ENCODE measurements around the gene COA8. TPM values are rescaled to one million over a fixed set of nuclear protein-coding genes. Genes with fewer than 3 reads are reported as not detected.

COA8 gene
- total and polyA plus RNA-seq, 10 of the 15 experiments (the other 5 are each of a cell fraction or from before 2014, with no cell fraction given) = 6.1 to 69.5 (median 25.8) TPM

GRCh38 chr14:103531421-103532215 lies 31.1 kb upstream of the COA8 start:
- Histone ChIP-seq H3K27ac (ENCODE audit: control insufficient read depth, insufficient read depth) (no peak overlapping the region), H2AFZ (ENCODE audit: control insufficient read depth, low read depth, low read length) (no peak overlapping the region), H3K4me1 (ENCODE audit: control insufficient read depth, insufficient read depth, low read length) (peaks cover 22% of the 10 kb centered on the region), H3K4me2 (ENCODE audit: control insufficient read depth, insufficient read depth) (no peak overlapping the region; the same call in 1 of the 2 replicates), H3K4me3 (no peak overlapping the region), H3K27me3 (replicated peaks in 1 of 2; ENCODE audit: control insufficient read depth in 2 of 2, insufficient read depth in 2 of 2, low read length in 1 of 2) (no peaks in the 10 kb centered on the region), H3K36me3 (ENCODE audit: control insufficient read depth in 2 of 2, insufficient read depth in 2 of 2, low read length in 1 of 2) (peaks cover 0 to 6% of the 10 kb centered on the region in 2 experiments; a peak in 2 of 4 replicates), H4K20me1 (ENCODE audit: control insufficient read depth, insufficient read depth) (no peaks in the 10 kb centered on the region), H3K9me3 (replicated peaks; ENCODE audit: control insufficient read depth, insufficient read depth, low read length) (no peaks in the 10 kb centered on the region), H3K9ac (ENCODE audit: control insufficient read depth, insufficient read depth, low read length) (no peak overlapping the region), H3K79me2 (ENCODE audit: control insufficient read depth, insufficient read depth, low read length) (peaks cover 30% of the 10 kb centered on the region)
- ChIA-PET POLR2A (interaction anchor here (0.6 kb wide), 1 partner anchor 904 kb away, joined by 3 read pairs; no protein-coding TSS in a partner anchor), CTCF (interaction anchor here (1.1 to 5.3 kb wide), 3 partner anchors 13 to 20 kb away, joined by 3 to 39 read pairs (median 4); no protein-coding TSS in a partner anchor), RAD21 (ENCODE audit: unreplicated experiment) (no interaction called here), SMC1A (ENCODE audit: uncharacterized antibody, unreplicated experiment) (no interaction called here)
- FAIRE-seq (no peak), DNase-seq (ENCODE audit: low read depth, low spot score) (no peak), ATAC-seq (no peak)
- in situ Hi-C loops (cut with MboI) = no loop called here
- intact Hi-C loops (cut with micrococcal nuclease; ENCODE audit: unreplicated experiment) = no loop called here
- 89% methylated on average over 13 of the region's 15 CpGs for WGBS (ENCODE audit: insufficient coverage, insufficient replicate concordance, low lambda C conversion rate, missing lambda C conversion rate)
- BruUV-seq (replicated peaks) = no TSS peak
- TF ChIP-seq E2F4 (IDR thresholded peaks at IDR 0.05; ENCODE audit: low read depth, low read length) (no peak), ZBTB4 (CRISPR knock-in tag; IDR thresholded peaks at IDR 0.05) (no peak), BRCA1 (IDR thresholded peaks at IDR 0.05; ENCODE audit: low read depth, low read length) (no peak), SRF (IDR thresholded peaks at IDR 0.05; ENCODE audit: low read depth in 2 of 2, low read length in 2 of 2) (no peak), EED (IDR thresholded peaks at IDR 0.05; ENCODE audit: low read depth) (no peak), CREB1 (IDR thresholded peaks at IDR 0.05; ENCODE audit: low read depth) (no peak), HCFC1 (IDR thresholded peaks at IDR 0.05; ENCODE audit: low read length) (no peak), HDAC2 (IDR thresholded peaks at IDR 0.05) (no peak), PBX3 (IDR thresholded peaks at IDR 0.05; ENCODE audit: insufficient replicate concordance, low read depth, low read length) (no peak), ZSCAN29 (IDR thresholded peaks at IDR 0.05) (no peak), MLLT1 (IDR thresholded peaks at IDR 0.05) (no peak)
- TF ChIP-seq, protein P1, sequence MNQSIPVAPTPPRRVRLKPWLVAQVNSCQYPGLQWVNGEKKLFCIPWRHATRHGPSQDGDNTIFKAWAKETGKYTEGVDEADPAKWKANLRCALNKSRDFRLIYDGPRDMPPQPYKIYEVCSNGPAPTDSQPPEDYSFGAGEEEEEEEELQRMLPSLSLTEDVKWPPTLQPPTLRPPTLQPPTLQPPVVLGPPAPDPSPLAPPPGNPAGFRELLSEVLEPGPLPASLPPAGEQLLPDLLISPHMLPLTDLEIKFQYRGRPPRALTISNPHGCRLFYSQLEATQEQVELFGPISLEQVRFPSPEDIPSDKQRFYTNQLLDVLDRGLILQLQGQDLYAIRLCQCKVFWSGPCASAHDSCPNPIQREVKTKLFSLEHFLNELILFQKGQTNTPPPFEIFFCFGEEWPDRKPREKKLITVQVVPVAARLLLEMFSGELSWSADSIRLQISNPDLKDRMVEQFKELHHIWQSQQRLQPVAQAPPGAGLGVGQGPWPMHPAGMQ (IDR thresholded peaks at IDR 0.05; ENCODE audit: borderline replicate concordance) = no peak
